Endothelial cell of umbilical vein (primary cell): Measurements from ENCODE around the gene MISP.
"Not testable (repeated sequence)": the region's sequence is repeated elsewhere in the genome, so short reads cannot be mapped to it uniquely, and the experiment has no call there.

Source experiments
- CTCF ChIP-seq, 2 donors: IDR thresholded peaks; 1 replicate in 1 of 2; 2 replicates in 1 of 2; pipeline ENCODE4 v1.5.1; 2011; ENCODE audit warnings: low read length in 2 of 2, mild to moderate bottlenecking in 2 of 2, moderate library complexity in 2 of 2, control low read depth in 1 of 2, inconsistent platforms in 1 of 2, low read depth in 1 of 2; ENCODE audit not compliant: insufficient read depth in 1 of 2; ENCODE audit errors: extremely low read depth in 1 of 2
- MAX ChIP-seq: IDR thresholded peaks from 2 replicates; pipeline ENCODE4 v1.6.1; 2011; ENCODE audit not compliant: insufficient read depth, insufficient read length
- POLR2A ChIP-seq: IDR thresholded peaks from 2 replicates; pipeline ENCODE4 v1.6.1; 2012; ENCODE audit warnings: low read depth, mild to moderate bottlenecking, control low read depth, low read length

GRCh38 chr19:745138-745537 is 5.8 kb upstream of the MISP start:
- not testable (repeated sequence) for TF ChIP-seq CTCF (IDR thresholded peaks at IDR 0.05; ENCODE audit: extremely low read depth in 1 of 2, insufficient read depth in 1 of 2, low read depth in 1 of 2, low read length in 2 of 2); POLR2A; MAX
